IMR-90 (cell line): ENCODE results near the gene ZFP57. TPM values are rescaled to one million over a fixed set of nuclear protein-coding genes. Genes with fewer than 3 reads are reported as not detected.

Experiments
- ATAC-seq: fragments of 200-7000 bp; cut with Tn5 transposase; 2 replicates; pipeline ENCODE4 v1.9.1; 2020; ENCODE audit warnings: low read depth, mild to moderate bottlenecking, moderate library complexity
- BruUV-seq: library from RNA; stranded (reverse); fragments of 400-500 nt; replicated peaks from 2 replicates; lab custom pipeline; 2021; lab: Mats Ljungman, UMichigan
- CTCF ChIA-PET: fragments of 300-600 bp; formaldehyde crosslinking; extraction: SDS; loops from one replicate; lab custom pipeline; 2021; ENCODE audit warnings: antibody characterized with exemption; lab: Yijun Ruan, JAX
- POLR2A ChIA-PET: fragments of 300-600 bp; sonication (Branson Sonifier 250); formaldehyde crosslinking; loops from one replicate; lab custom pipeline; 2022; ENCODE audit warnings: antibody characterized with exemption; ENCODE audit not compliant: unreplicated experiment; lab: Charles Lee
- DNase-seq: peaks from one replicate; pipeline ENCODE4 v3.0.0; 2013
- H2AFZ ChIP-seq: replicated peaks from 2 replicates; pipeline ENCODE3; 2013; ENCODE audit warnings: low read length, mild to moderate bottlenecking; ENCODE audit not compliant: poor library complexity
- H2AK5ac ChIP-seq: 2 replicates; pipeline ENCODE4 v1.6.1; 2013; ENCODE audit warnings: low read depth, low read length, inconsistent platforms
- H2AK9ac ChIP-seq: replicated peaks from 2 replicates; pipeline ENCODE3; 2013; ENCODE audit warnings: mild to moderate bottlenecking, low read depth, low read length, moderate library complexity; ENCODE audit not compliant: poor library complexity
- H2BK120ac ChIP-seq: 2 replicates; pipeline ENCODE4 v1.6.1; 2013; ENCODE audit warnings: low read depth, low read length, inconsistent platforms
- H2BK15ac ChIP-seq: 3 replicates; pipeline ENCODE4 v1.6.1; 2013; ENCODE audit warnings: low read depth, low read length, inconsistent platforms
- H2BK20ac ChIP-seq: 2 replicates; pipeline ENCODE4 v1.6.1; 2013; ENCODE audit warnings: low read depth, mild to moderate bottlenecking, inconsistent platforms, low read length, moderate library complexity
- H2BK5ac ChIP-seq: 2 replicates; pipeline ENCODE4 v1.6.1; 2013; ENCODE audit warnings: mild to moderate bottlenecking, low read depth, low read length, inconsistent platforms; ENCODE audit not compliant: poor library complexity, severe bottlenecking
- H3K14ac ChIP-seq: replicated peaks from 2 replicates; pipeline ENCODE4 v1.6.1; 2013; ENCODE audit warnings: low read depth, low read length, inconsistent platforms
- H3K18ac ChIP-seq: 2 replicates; pipeline ENCODE4 v1.6.1; 2013; ENCODE audit warnings: low read depth, low read length, control low read depth
- H3K23ac ChIP-seq: 2 replicates; pipeline ENCODE4 v1.6.1; 2013; ENCODE audit warnings: low read depth, low read length, inconsistent platforms
- H3K27ac ChIP-seq: 2 replicates; pipeline ENCODE4 v1.5.1; 2013; ENCODE audit warnings: mild to moderate bottlenecking, control low read depth, low read length; ENCODE audit not compliant: insufficient read depth
- H3K27me3 ChIP-seq: 2 replicates; pipeline ENCODE4 v1.6.1; 2013; ENCODE audit warnings: low read length; ENCODE audit not compliant: control insufficient read depth, insufficient read depth
- H3K36me3 ChIP-seq: 2 replicates; pipeline ENCODE4 v1.6.1; 2013; ENCODE audit warnings: low read length, mixed read lengths; ENCODE audit not compliant: control insufficient read depth, insufficient read depth
- H3K4ac ChIP-seq: 2 replicates; pipeline ENCODE4 v1.6.1; 2013; ENCODE audit warnings: low read depth, low read length, inconsistent platforms
- H3K4me1 ChIP-seq: 2 replicates; pipeline ENCODE4 v1.6.1; 2013; ENCODE audit warnings: low read length, mixed read lengths; ENCODE audit not compliant: control insufficient read depth, insufficient read depth
- H3K4me2 ChIP-seq: 2 replicates; pipeline ENCODE4 v1.6.1; 2013; ENCODE audit warnings: low read depth, mild to moderate bottlenecking, control low read depth, low read length, moderate library complexity
- H3K4me3 ChIP-seq: 2 replicates; pipeline ENCODE4 v1.5.1; 2013; ENCODE audit warnings: low read depth, mild to moderate bottlenecking, control low read depth, low read length, moderate library complexity; ENCODE audit not compliant: insufficient read depth
- H3K56ac ChIP-seq: 2 replicates; pipeline ENCODE4 v1.6.1; 2013; ENCODE audit warnings: low read length, inconsistent platforms; ENCODE audit not compliant: insufficient read depth; ENCODE audit errors: extremely low read depth
- H3K79me1 ChIP-seq, 2 experiments: 2 replicates each; pipeline ENCODE4 v1.6.1; 2013; ENCODE audit warnings: low read length in 2 of 2, inconsistent platforms in 1 of 2, low read depth in 1 of 2
- H3K9ac ChIP-seq: 2 replicates; pipeline ENCODE4 v1.6.1; 2013; ENCODE audit warnings: low read depth, low read length, control low read depth
- H3K9me1 ChIP-seq: 2 replicates; pipeline ENCODE4 v1.6.1; 2013; ENCODE audit warnings: low read length, inconsistent platforms; ENCODE audit not compliant: insufficient read depth
- H3K9me3 ChIP-seq: 2 replicates; pipeline ENCODE4 v1.6.1; 2013; ENCODE audit warnings: low read length; ENCODE audit not compliant: control insufficient read depth, insufficient read depth
- H4K20me1 ChIP-seq: 2 replicates; pipeline ENCODE4 v1.6.1; 2013; ENCODE audit warnings: low read length, inconsistent platforms; ENCODE audit not compliant: insufficient read depth
- H4K5ac ChIP-seq: 2 replicates; pipeline ENCODE4 v1.6.1; 2013; ENCODE audit warnings: mild to moderate bottlenecking, low read depth, low read length, control low read depth
- H4K8ac ChIP-seq, 2 experiments: 2 replicates each; pipeline ENCODE4 v1.6.1; 2013; ENCODE audit warnings: low read depth in 2 of 2, low read length in 2 of 2, control low read depth in 1 of 2, inconsistent platforms in 1 of 2
- H4K91ac ChIP-seq: 2 replicates; pipeline ENCODE4 v1.6.1; 2013; ENCODE audit warnings: low read depth, low read length, inconsistent platforms; ENCODE audit not compliant: insufficient read depth
- CTCF ChIP-seq: conservative IDR thresholded peaks from 2 replicates; pipeline ENCODE4 v1.5.1; 2012; ENCODE audit warnings: mild to moderate bottlenecking, low read depth, low read length, improper control_type of control experiment
- MAFK ChIP-seq: IDR thresholded peaks from 2 replicates; pipeline ENCODE4 v1.6.1; 2012; ENCODE audit warnings: low read depth, low read length, improper control_type of control experiment
- MAZ ChIP-seq: IDR thresholded peaks from 2 replicates; pipeline ENCODE4 v1.6.1; 2012; ENCODE audit warnings: low read depth, mild to moderate bottlenecking, low read length, improper control_type of control experiment, moderate library complexity, borderline replicate concordance
- RAD21 ChIP-seq: IDR thresholded peaks from 2 replicates; pipeline ENCODE4 v1.6.1; 2012; ENCODE audit warnings: low read length, improper control_type of control experiment
- USF2 ChIP-seq: fragments of 150-350 bp; IDR thresholded peaks from 2 replicates; pipeline ENCODE4 v1.6.1; 2017; ENCODE audit warnings: mild to moderate bottlenecking, antibody characterized with exemption, low read length, low read depth
- WGBS, 2 experiments: methylation state at CpG; one replicate each; pipeline versions ENCODE4 v1.1.5 to v1.1.7; 2013; ENCODE audit warnings: missing lambda C conversion rate in 2 of 2; ENCODE audit not compliant: insufficient read length in 1 of 2; ENCODE audit errors: extremely low coverage in 2 of 2; 5-methylcytosine and 5-hydroxymethylcytosine counted together
- dilution Hi-C: fragments of 300-500 bp; cut with HindIII; formaldehyde crosslinking; loops from one replicate; pipeline ENCODE4 v1.14.3; 2018; ENCODE audit warnings: low sequenced_read_pairs; ENCODE audit not compliant: unreplicated experiment
- in situ Hi-C: fragments of 300-500 bp; cut with MboI; formaldehyde crosslinking; loops from 3 replicates; pipeline ENCODE4 v1.14.3; 2019; ENCODE audit warnings: low sequenced_read_pairs, inconsistent platforms, mixed read lengths
- intact Hi-C: fragments of 100-400 bp; cut with micrococcal nuclease; formaldehyde crosslinking; loops from 2 replicates; pipeline ENCODE4 v1.10.0; 2022
- polyA plus RNA-seq, 3 experiments: library from polyadenylated mRNA; depleted of rRNA; stranded (reverse); fragments of >200 nt; gene quantifications; 2 replicates each; pipeline ENCODE4 v1.2.3, GENCODE V29; 2012; ENCODE audit warnings: low replicate concordance in 1 of 3
- total RNA-seq: library from RNA; depleted of rRNA; stranded (reverse); fragments of >200 nt; gene quantifications from 2 replicates; pipeline ENCODE4 v1.2.3, GENCODE V29; 2012

ZFP57 gene
- total and polyA plus RNA-seq, 2 of the 4 experiments (the other 2 are of a cell fraction): not detected

- no TSS peak for BruUV-seq
- in situ Hi-C loops: no loop called here
Measured at GRCh38 chr6:29631209-29631810, 49.6 kb downstream of the ZFP57 start.

More at GRCh38 chr6:29631209-29631810, 49.6 kb downstream of the ZFP57 start:
- 0 out of 2 replicates have a peak overlapping the region, but pooled peaks have one; percentile 48 for H3K14ac ChIP-seq
- H3K9me1 ChIP-seq: peaks cover 14% of the 10 kb centered on the region
- H3K56ac ChIP-seq: no peak overlapping the region
- H2BK15ac ChIP-seq: no peak overlapping the region
- H2BK20ac ChIP-seq: no peak overlapping the region
- no peaks in the 10 kb centered on the region for H3K36me3 ChIP-seq
- peaks cover 16 to 44% of the 10 kb centered on the region in 2 experiments; a peak in 3 of 4 replicates for H3K79me1 ChIP-seq
- TF ChIP-seq USF2 (no peak), MAZ (no peak), MAFK (peak; percentile 17; the same call in 1 of the 2 replicates), CTCF (no peak), RAD21 (no peak)
- H2AK9ac ChIP-seq: peak overlapping the region; percentile 38
- peak overlapping the region; percentile 16; the same call in 1 of the 2 replicates for H3K9ac ChIP-seq
- H3K4me2 ChIP-seq: peak overlapping the region; percentile 82
- H2AFZ ChIP-seq: peak overlapping the region; percentile 80
- no peak overlapping the region for H3K18ac ChIP-seq
- no peaks in the 10 kb centered on the region for H3K27me3 ChIP-seq
- peak overlapping the region; percentile 20 for H3K4me3 ChIP-seq
- peak overlapping the region; percentile 98; the same call in 1 of the 2 replicates for H3K23ac ChIP-seq
- H2AK5ac ChIP-seq: peak overlapping the region; percentile 83
- peaks cover 11% of the 10 kb centered on the region for H3K4me1 ChIP-seq
- peaks cover 4% of the 10 kb centered on the region for H4K20me1 ChIP-seq
- peak; percentile 34 for DNase-seq
- ChIA-PET POLR2A (no interaction called here), CTCF (no interaction called here)
- no CpG with 5 or more reads among the region's 14 CpGs for WGBS, 2 experiments
- H3K4ac ChIP-seq: peak overlapping the region; percentile 48
- H4K5ac ChIP-seq: no peak overlapping the region
- H2BK5ac ChIP-seq: no peak overlapping the region
- peak overlapping the region in 1 of 2 experiments; percentile 62; a peak in 1 of 4 replicates for H4K8ac ChIP-seq
- 0 out of 2 replicates have a peak overlapping the region, but pooled peaks have one; percentile 0 for H4K91ac ChIP-seq
- H3K9me3 ChIP-seq: no peaks in the 10 kb centered on the region
- intact Hi-C loops (loop anchor here (5.0 kb wide), 2 partner anchors 121 to 1404 kb away; partner anchors contain the start of gene ZSCAN9), dilution Hi-C loops (no loop called here)
- ATAC-seq: no peak
- no peak overlapping the region for H3K27ac ChIP-seq
- 0 out of 2 replicates have a peak overlapping the region, but pooled peaks have one; percentile 3 for H2BK120ac ChIP-seq
